ENCODE results near the gene SYNE2.

GRCh38 chr14:63878052-63878451, 25.2 kb downstream of the SYNE2 start:
- TF ChIP-seq, protein P1, sequence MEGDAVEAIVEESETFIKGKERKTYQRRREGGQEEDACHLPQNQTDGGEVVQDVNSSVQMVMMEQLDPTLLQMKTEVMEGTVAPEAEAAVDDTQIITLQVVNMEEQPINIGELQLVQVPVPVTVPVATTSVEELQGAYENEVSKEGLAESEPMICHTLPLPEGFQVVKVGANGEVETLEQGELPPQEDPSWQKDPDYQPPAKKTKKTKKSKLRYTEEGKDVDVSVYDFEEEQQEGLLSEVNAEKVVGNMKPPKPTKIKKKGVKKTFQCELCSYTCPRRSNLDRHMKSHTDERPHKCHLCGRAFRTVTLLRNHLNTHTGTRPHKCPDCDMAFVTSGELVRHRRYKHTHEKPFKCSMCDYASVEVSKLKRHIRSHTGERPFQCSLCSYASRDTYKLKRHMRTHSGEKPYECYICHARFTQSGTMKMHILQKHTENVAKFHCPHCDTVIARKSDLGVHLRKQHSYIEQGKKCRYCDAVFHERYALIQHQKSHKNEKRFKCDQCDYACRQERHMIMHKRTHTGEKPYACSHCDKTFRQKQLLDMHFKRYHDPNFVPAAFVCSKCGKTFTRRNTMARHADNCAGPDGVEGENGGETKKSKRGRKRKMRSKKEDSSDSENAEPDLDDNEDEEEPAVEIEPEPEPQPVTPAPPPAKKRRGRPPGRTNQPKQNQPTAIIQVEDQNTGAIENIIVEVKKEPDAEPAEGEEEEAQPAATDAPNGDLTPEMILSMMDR (IDR thresholded peaks at IDR 0.05; ENCODE audit: extremely low read depth in 1 of 2, insufficient read depth in 1 of 2, low read depth in 1 of 2, low read length in 2 of 2): no peak
- TF ChIP-seq FOS (IDR thresholded peaks at IDR 0.05; ENCODE audit: borderline replicate concordance, insufficient read depth, low read length) (no peak), POLR2A (IDR thresholded peaks at IDR 0.05; ENCODE audit: low read depth, low read length) (no peak)

All from endothelial cell of umbilical vein (primary cell).